NT2/D1 (cell line): ENCODE data around the gene PHIP.

Experiments used
- SUZ12 ChIP-seq: IDR thresholded peaks from 2 replicates; pipeline ENCODE4 v1.6.1; 2011; ENCODE audit not compliant: insufficient read length, insufficient read depth; ENCODE audit errors: extremely low read depth
- YY1 ChIP-seq: IDR thresholded peaks from 2 replicates; pipeline ENCODE4 v1.6.1; 2011; ENCODE audit not compliant: insufficient read length, insufficient read depth
- ZNF274 ChIP-seq: IDR thresholded peaks from 2 replicates; pipeline ENCODE4 v1.6.1; 2011; ENCODE audit warnings: mild to moderate bottlenecking, low read depth, low read length

- TF ChIP-seq YY1, result no peak
- TF ChIP-seq ZNF274, result no peak
- no peak for TF ChIP-seq SUZ12
These were observed 152.7 kb downstream of the PHIP start for GRCh38 chr6:78925317-78925716.
